Fibroblast of villous mesenchyme (primary cell): ENCODE measurements around the gene CLTB. TPM values are rescaled to one million over a fixed set of nuclear protein-coding genes. Genes with fewer than 3 reads are reported as not detected.

Source experiments
- DNase-seq: peaks from one replicate; pipeline ENCODE4 v3.0.0-alpha.2; 2010; ENCODE audit warnings: low read depth
- H3K4me3 ChIP-seq: 2 replicates; pipeline ENCODE4 v1.5.1; 2011; ENCODE audit warnings: low read depth, mild to moderate bottlenecking, low read length
- CTCF ChIP-seq: IDR thresholded peaks from 2 replicates; pipeline ENCODE4 v1.5.1; 2012; ENCODE audit warnings: low read depth, mild to moderate bottlenecking, low read length; ENCODE audit not compliant: insufficient read depth
- total RNA-seq: library from RNA; depleted of rRNA; stranded (reverse); fragments of >200 nt; gene quantifications from 2 replicates; pipeline ENCODE4 v1.2.3, GENCODE V29; 2012

The CLTB gene
- total RNA-seq, 1 donor = 118 TPM

DNA sequence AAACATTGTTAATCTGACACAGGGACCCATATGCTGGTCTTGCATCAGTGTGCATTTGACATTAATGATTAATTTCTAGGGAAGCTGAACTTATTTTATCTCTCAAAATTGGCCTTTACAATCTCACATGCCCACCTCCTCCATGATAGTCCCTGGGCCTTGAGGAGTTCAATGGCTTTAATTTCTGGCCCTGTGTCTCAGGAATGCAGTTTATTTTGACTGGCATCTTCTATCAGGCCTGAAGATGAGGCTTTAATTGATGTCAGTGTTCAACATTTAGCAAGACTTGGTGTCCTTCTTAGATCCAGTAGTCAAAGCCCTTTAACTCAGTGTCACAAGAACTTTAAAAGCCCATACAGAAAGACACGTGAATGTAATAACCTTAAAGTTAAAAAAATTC is 10.5 kb upstream of the CLTB start:
- no peak overlapping the region for H3K4me3 ChIP-seq
- TF ChIP-seq CTCF = no peak
- DNase-seq = no peak

- TF ChIP-seq CTCF = no peak
- H3K4me3 ChIP-seq = no peak overlapping the region
- DNase-seq = no peak
Measured at GRCh38 chr5:176425791-176426190, 9.5 kb upstream of the CLTB start.

DNA sequence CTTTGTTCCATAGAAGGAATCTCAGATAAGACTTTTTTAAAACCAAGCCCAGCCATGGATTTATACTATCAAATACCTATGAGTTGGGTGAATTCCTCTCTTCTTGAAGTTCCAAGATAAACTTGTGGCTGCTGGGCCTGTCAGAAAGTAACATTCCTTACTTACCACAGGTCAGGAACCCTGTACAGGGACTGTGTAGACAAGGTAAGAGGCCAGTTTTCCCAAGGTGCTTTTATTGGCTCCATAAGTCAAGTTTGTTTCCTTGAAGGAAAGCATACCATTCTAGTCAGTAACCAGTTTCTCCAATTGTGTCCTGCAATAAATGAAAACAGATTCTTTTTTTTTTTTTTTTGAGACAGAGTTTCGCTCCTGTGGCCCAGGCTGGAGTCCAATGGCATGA is 8.8 kb upstream of the CLTB start:
- H3K4me3 ChIP-seq = no peak overlapping the region
- no peak for DNase-seq
- no peak for TF ChIP-seq CTCF

DNA sequence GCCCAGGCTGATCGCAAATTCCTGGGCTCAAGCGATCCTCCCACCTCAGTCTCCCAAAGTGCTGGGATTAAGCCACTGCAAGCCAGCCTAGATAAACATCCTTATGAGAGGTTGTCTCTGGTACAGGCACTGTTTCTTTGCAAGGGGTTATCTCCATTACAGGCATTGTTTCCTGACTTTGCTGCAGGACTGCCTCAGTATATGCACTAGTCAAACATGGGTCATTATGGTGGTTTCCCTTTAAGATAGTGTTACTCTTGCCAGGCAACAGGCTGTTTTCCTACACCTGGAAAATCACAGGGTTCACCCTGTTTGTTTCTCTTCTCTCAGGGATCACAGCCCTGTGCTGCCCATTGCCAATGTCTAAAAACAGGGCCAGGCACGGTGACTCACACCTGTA is 7.8 kb upstream of the CLTB start:
- no peak for TF ChIP-seq CTCF
- DNase-seq = no peak
- no peak overlapping the region for H3K4me3 ChIP-seq

- no peak for DNase-seq
- H3K4me3 ChIP-seq = no peak overlapping the region
- TF ChIP-seq CTCF = no peak
Measured at GRCh38 chr5:176420972-176421544, 4.7 kb upstream of the CLTB start.

DNA sequence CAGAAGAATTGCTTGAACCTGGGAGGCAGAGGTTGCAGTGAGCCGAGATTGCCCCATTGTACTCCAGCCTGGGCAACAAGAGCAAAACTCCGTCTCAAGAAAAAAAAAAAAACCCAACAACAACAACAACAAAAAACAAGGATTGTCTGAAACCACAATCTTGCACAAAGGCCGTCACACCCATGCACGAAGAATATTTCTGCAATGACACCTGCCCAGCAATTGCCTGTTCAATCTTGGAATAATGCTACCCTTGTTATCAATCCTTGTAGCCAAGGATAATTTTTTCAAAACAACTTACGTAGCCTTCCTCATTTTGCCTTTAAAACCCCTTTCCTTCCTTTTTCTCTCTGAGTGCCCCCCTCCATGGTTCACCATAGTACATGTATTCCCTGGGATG is 3.7 kb upstream of the CLTB start:
- H3K4me3 ChIP-seq = no peak overlapping the region
- TF ChIP-seq CTCF = no peak
- DNase-seq = no peak

GRCh38 chr5:176418251-176418650 is 1.9 kb upstream of the CLTB start:
- TF ChIP-seq CTCF = no peak

More at GRCh38 chr5:176418251-176418650, 1.9 kb upstream of the CLTB start:
- no peak for DNase-seq
- H3K4me3 ChIP-seq = no peak overlapping the region
